ENCODE results near the gene COMMD4. TPM values are rescaled to one million over a fixed set of nuclear protein-coding genes. Genes with fewer than 3 reads are reported as not detected.
"Not testable (repeated sequence)": the region's sequence is repeated elsewhere in the genome, so short reads cannot be mapped to it uniquely, and the experiment has no call there.

COMMD4 gene
- total and polyA plus RNA-seq, 8 donors, result 38.5 to 183 (median 89.9) TPM

- WGBS, 5 donors, result 86 to 88% (median 87%) methylated on average over 9 to 13 of the region's 13 CpGs
- Histone ChIP-seq H3K27me3 (peaks cover 0 to 9% (median 0%) of the 10 kb centered on the region in 3 donors), H3K9me3 (no peaks in the 10 kb centered on the region), H3K4me3 (no peak overlapping the region), H3K4me1 (no peaks in the 10 kb centered on the region), H3K36me3 (no peaks in the 10 kb centered on the region), H3K27ac (no peak overlapping the region)
- TF ChIP-seq POLR2A (IDR thresholded peaks at IDR 0.05), result no peak
- TF ChIP-seq, protein P1, sequence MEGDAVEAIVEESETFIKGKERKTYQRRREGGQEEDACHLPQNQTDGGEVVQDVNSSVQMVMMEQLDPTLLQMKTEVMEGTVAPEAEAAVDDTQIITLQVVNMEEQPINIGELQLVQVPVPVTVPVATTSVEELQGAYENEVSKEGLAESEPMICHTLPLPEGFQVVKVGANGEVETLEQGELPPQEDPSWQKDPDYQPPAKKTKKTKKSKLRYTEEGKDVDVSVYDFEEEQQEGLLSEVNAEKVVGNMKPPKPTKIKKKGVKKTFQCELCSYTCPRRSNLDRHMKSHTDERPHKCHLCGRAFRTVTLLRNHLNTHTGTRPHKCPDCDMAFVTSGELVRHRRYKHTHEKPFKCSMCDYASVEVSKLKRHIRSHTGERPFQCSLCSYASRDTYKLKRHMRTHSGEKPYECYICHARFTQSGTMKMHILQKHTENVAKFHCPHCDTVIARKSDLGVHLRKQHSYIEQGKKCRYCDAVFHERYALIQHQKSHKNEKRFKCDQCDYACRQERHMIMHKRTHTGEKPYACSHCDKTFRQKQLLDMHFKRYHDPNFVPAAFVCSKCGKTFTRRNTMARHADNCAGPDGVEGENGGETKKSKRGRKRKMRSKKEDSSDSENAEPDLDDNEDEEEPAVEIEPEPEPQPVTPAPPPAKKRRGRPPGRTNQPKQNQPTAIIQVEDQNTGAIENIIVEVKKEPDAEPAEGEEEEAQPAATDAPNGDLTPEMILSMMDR (IDR thresholded peaks at IDR 0.05), result no peak
- no peak for TF ChIP-seq EP300 (IDR thresholded peaks at IDR 0.05)
- TF ChIP-seq POLR2AphosphoS5 (IDR thresholded peaks at IDR 0.05), result no peak
- DNase-seq, result no peak
- intact Hi-C loops (cut with DNase I; ENCODE audit: low total_unique reads), result no loop called here
Observed at GRCh38 chr15:75313116-75313845, 22.6 kb upstream of the COMMD4 start.

- Histone ChIP-seq H3K27me3 (no peaks in the 10 kb centered on the region), H3K9me3 (no peaks in the 10 kb centered on the region), H3K4me1 (no peaks in the 10 kb centered on the region), H3K27ac (no peak overlapping the region), H3K36me3 (no peaks in the 10 kb centered on the region), H3K4me3 (no peak overlapping the region)
- intact Hi-C loops (cut with DNase I; ENCODE audit: low total_unique reads), result no loop called here
- DNase-seq, result no peak
- TF ChIP-seq POLR2AphosphoS5 (IDR thresholded peaks at IDR 0.05), result no peak
- no peak for TF ChIP-seq EP300 (IDR thresholded peaks at IDR 0.05)
- TF ChIP-seq, protein P1 (IDR thresholded peaks at IDR 0.05), result no peak
- no peak for TF ChIP-seq POLR2A (IDR thresholded peaks at IDR 0.05)
- 67 to 78% (median 77%) methylated on average over 5 of the region's 5 CpGs for WGBS, 5 donors
Observed at GRCh38 chr15:75314552-75315290, 21.1 kb upstream of the COMMD4 start.

- intact Hi-C loops (cut with DNase I; ENCODE audit: low total_unique reads); H3K9me3 ChIP-seq; H3K27me3 ChIP-seq; H3K4me3 ChIP-seq; H3K36me3 ChIP-seq; H3K4me1 ChIP-seq; H3K27ac ChIP-seq; DNase-seq: not testable (repeated sequence)
- WGBS, 5 donors, result 79 to 87% (median 86%) methylated on average over 5 of the region's 5 CpGs
Observed at GRCh38 chr15:75319231-75319897, 16.5 kb upstream of the COMMD4 start.

- no peak for TF ChIP-seq EP300 (IDR thresholded peaks at IDR 0.05)
- TF ChIP-seq, protein P1 (IDR thresholded peaks at IDR 0.05), result no peak
- TF ChIP-seq POLR2A (IDR thresholded peaks at IDR 0.05), result no peak
- TF ChIP-seq POLR2AphosphoS5 (IDR thresholded peaks at IDR 0.05), result no peak
- intact Hi-C loops (cut with DNase I; ENCODE audit: low total_unique reads), result no loop called here
Observed at GRCh38 chr15:75321711-75322110, 14.2 kb upstream of the COMMD4 start.

More at GRCh38 chr15:75321711-75322110, 14.2 kb upstream of the COMMD4 start:
- Histone ChIP-seq H3K4me3 (no peak overlapping the region), H3K36me3 (no peaks in the 10 kb centered on the region), H3K4me1 (no peaks in the 10 kb centered on the region), H3K27ac (no peak overlapping the region), H3K9me3 (no peaks in the 10 kb centered on the region), H3K27me3 (no peaks in the 10 kb centered on the region)
- WGBS, 5 donors, result 86 to 92% (median 90%) methylated on average over 6 of the region's 6 CpGs
- DNase-seq, result no peak

Measured in stomach (tissue), 9 donors.